Central memory CD8-positive, alpha-beta T cell (primary cell): ENCODE measurements around the gene ITK.
A peak's percentile ranks its signal among the peaks of the same experiment; 100 is the strongest.

Source experiments
- ATAC-seq: fragments of 150-1000 bp; cut with Tn5 transposase; replicated peaks from 2 replicates; pipeline ENCODE4 v1.10.0; 2022; ENCODE audit warnings: mild to moderate bottlenecking, moderate FRiP score, moderate number of reproducible peaks; ENCODE audit not compliant: poor library complexity, severe bottlenecking; ENCODE audit errors: extremely low read depth
- DNase-seq, 2 donors: peaks; one replicate each; pipeline ENCODE4 v3.0.0; 2021; ENCODE audit warnings: low spot score in 2 of 2
- H3K27ac Mint-ChIP-seq: one replicate; pipeline ENCODE4 v1.8.0; 2022; ENCODE audit warnings: low read depth, mild to moderate bottlenecking, moderate library complexity, mixed read lengths
- H3K27me3 Mint-ChIP-seq: one replicate; pipeline ENCODE4 v1.8.0; 2022; ENCODE audit warnings: mixed read lengths
- H3K36me3 Mint-ChIP-seq: one replicate; pipeline ENCODE4 v1.8.0; 2022; ENCODE audit warnings: mild to moderate bottlenecking, moderate library complexity, mixed read lengths; ENCODE audit not compliant: insufficient read depth
- H3K4me1 Mint-ChIP-seq: one replicate; pipeline ENCODE4 v1.8.0; 2022; ENCODE audit warnings: mixed read lengths
- H3K4me3 Mint-ChIP-seq: one replicate; pipeline ENCODE4 v1.8.0; 2022; ENCODE audit warnings: mild to moderate bottlenecking, moderate library complexity, mixed read lengths
- H3K9me3 Mint-ChIP-seq: one replicate; pipeline ENCODE4 v1.8.0; 2022; ENCODE audit warnings: mixed read lengths

ITK gene

DNA sequence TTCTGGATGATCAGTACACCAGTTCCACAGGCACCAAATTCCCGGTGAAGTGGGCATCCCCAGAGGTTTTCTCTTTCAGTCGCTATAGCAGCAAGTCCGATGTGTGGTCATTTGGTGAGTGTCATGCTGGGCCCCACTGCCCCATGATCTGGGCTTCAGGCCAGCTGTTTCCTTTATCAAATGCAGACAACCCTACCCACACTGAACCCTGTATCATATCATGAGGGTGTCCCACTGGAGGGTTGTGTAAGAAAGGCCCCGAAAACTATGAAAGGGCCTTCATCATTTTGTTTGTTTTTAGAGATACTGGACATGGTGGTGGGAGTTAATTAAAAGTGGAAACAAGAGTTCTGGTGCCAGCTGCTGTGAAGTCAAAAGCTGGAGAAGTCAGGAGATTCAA, 65.2 kb downstream of the ITK start:
- DNase-seq (no peak), ATAC-seq (no peak)
- peaks cover 66% of the 10 kb centered on the region for H3K4me1 Mint-ChIP-seq
- no peaks in the 10 kb centered on the region for H3K27me3 Mint-ChIP-seq
- peak overlapping the region; percentile 85 for H3K27ac Mint-ChIP-seq
- H3K4me3 Mint-ChIP-seq, result no peak overlapping the region
- peaks cover 90% of the 10 kb centered on the region for H3K36me3 Mint-ChIP-seq
- H3K9me3 Mint-ChIP-seq, result no peaks in the 10 kb centered on the region

DNA sequence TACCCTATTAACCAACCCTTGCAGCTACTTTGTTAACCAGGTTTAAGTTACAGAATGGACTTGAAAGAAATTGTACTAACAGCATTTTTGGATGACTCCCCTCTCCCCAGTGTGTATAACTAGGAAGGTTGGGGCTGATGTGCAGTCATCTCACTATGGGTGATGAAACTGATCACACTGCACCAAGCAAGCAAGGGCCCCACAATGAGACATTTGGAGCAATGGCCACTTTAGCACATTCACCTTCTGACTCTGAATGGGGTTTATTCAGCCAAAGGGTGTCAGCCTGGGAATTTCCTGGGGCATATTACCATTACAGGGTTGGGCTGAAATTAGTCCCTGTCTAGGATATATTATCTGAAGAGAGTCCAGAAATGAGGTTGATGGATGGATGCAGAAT, 66.6 kb downstream of the ITK start:
- Mint-ChIP-seq H3K4me1 (peaks cover 77% of the 10 kb centered on the region), H3K27me3 (no peaks in the 10 kb centered on the region), H3K27ac (peak overlapping the region; percentile 83), H3K9me3 (no peaks in the 10 kb centered on the region), H3K36me3 (peaks cover 90% of the 10 kb centered on the region), H3K4me3 (peak overlapping the region; percentile 61)
- DNase-seq, result peak in 1 of 2 donors; percentile 1
- ATAC-seq, result no peak

- Mint-ChIP-seq H3K27ac (peak overlapping the region; percentile 83), H3K4me1 (peaks cover 86% of the 10 kb centered on the region), H3K27me3 (no peaks in the 10 kb centered on the region), H3K36me3 (peaks cover 91% of the 10 kb centered on the region), H3K9me3 (no peaks in the 10 kb centered on the region), H3K4me3 (peak overlapping the region; percentile 61)
- DNase-seq (peak in 1 of 2 donors; percentile 11), ATAC-seq (no peak)
Measured at GRCh38 chr5:157248821-157249470, 68.3 kb downstream of the ITK start.

- Mint-ChIP-seq H3K4me1 (peaks cover 93% of the 10 kb centered on the region), H3K4me3 (peak overlapping the region; percentile 48), H3K27ac (peak overlapping the region; percentile 98), H3K9me3 (no peaks in the 10 kb centered on the region), H3K36me3 (peaks cover 72% of the 10 kb centered on the region), H3K27me3 (no peaks in the 10 kb centered on the region)
- DNase-seq (peak; percentile 39 to 66), ATAC-seq (peak; percentile 94)
Measured at GRCh38 chr5:157252711-157253465, 72.2 kb downstream of the ITK start.

- ATAC-seq, result no peak
- H3K4me3 Mint-ChIP-seq, result peak overlapping the region; percentile 48
- H3K27me3 Mint-ChIP-seq, result no peaks in the 10 kb centered on the region
- peak overlapping the region; percentile 98 for H3K27ac Mint-ChIP-seq
- H3K9me3 Mint-ChIP-seq, result no peaks in the 10 kb centered on the region
- H3K4me1 Mint-ChIP-seq, result peaks cover 89% of the 10 kb centered on the region
- peaks cover 65% of the 10 kb centered on the region for H3K36me3 Mint-ChIP-seq
- DNase-seq, result no peak
Measured at GRCh38 chr5:157253547-157253946, 72.9 kb downstream of the ITK start.

DNA sequence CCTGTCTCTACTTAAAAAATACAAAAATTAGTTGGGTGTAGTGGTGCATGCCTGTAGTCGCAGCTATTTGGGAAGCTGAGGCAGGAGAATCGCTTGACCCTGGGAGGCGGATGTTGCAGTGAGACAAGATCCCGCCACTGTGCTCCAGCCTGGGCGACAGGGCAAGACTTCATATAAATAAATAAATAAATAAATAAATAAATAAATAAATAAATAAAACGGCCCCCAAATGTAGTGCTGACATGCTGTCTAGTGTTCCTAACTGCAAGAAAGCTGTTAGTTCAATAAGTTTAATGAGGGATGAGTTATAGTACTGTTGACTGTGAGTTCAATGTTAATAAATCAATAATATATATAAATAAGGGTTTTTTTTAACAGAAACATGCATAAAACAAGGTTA, 77.8 kb downstream of the ITK start:
- H3K4me1 Mint-ChIP-seq, result peaks cover 77% of the 10 kb centered on the region
- DNase-seq, result no peak
- no peaks in the 10 kb centered on the region for H3K27me3 Mint-ChIP-seq
- H3K4me3 Mint-ChIP-seq, result no peak overlapping the region
- H3K9me3 Mint-ChIP-seq, result no peaks in the 10 kb centered on the region
- peak overlapping the region; percentile 13 for H3K27ac Mint-ChIP-seq
- H3K36me3 Mint-ChIP-seq, result peaks cover 26% of the 10 kb centered on the region
- no peak for ATAC-seq

DNA sequence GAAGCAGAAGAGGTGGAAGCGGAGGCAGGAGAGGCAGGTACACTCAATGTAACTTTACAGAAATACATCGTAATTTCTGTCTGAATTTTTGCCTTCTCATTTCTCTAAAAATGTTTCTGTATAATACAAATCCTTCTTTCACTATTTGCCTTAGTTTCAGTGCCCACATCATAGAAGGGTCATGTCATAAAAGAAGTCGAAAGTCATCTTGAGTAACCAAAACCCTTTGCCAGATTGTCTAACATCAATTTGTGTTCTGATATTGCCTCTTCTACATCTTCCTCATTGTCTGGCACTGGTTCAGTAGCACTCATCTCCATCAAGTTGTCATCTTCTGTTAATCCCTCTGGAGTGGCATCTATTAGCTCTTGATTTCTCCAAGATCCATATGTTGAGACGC, 79.1 kb downstream of the ITK start:
- Mint-ChIP-seq H3K4me3 (no peak overlapping the region), H3K4me1 (peaks cover 72% of the 10 kb centered on the region), H3K9me3 (no peaks in the 10 kb centered on the region), H3K27me3 (no peaks in the 10 kb centered on the region), H3K36me3 (peaks cover 16% of the 10 kb centered on the region), H3K27ac (peak overlapping the region; percentile 56)
- DNase-seq (no peak), ATAC-seq (no peak)

- H3K27me3 Mint-ChIP-seq, result no peaks in the 10 kb centered on the region
- DNase-seq, result no peak
- H3K27ac Mint-ChIP-seq, result no peak overlapping the region
- H3K36me3 Mint-ChIP-seq, result peaks cover 11% of the 10 kb centered on the region
- no peak overlapping the region for H3K4me3 Mint-ChIP-seq
- peaks cover 64% of the 10 kb centered on the region for H3K4me1 Mint-ChIP-seq
- ATAC-seq, result no peak
- H3K9me3 Mint-ChIP-seq, result no peaks in the 10 kb centered on the region
Measured at GRCh38 chr5:157263496-157264090, 83.0 kb downstream of the ITK start.

DNA sequence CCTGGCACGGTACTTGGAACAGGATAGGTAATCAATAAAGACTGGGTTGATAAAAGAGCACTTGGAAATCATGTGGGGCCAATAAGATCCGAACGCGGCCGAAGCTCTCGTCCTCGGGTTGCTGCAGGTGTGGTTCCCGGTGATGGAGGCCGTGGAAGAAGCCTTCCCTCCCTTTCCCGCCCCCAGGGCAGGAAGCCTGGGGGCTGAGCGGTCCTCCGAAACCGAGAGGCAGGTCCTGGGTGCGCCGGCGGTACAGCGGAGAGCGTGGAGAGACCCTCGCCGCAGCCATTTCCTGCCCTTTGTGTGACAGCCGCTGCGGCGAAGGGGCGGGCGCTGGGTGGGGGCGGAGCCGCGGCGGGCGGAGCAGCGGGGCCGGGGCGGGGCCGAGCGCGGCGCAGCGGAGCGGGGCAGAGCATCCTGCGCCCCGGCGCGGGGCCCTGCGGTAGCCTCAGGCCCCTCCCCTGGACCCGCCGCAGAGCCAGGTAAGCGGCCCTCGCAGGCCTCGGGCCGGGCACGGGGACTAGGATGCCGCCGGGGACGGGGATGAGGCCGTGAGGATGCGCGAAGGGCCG, 85.2 kb downstream of the ITK start, which contains the start of gene CYFIP2:
Gene CYFIP2 (plus strand): TSS at position 410 of the 572 bp plus-strand sequence. CDS start 19,239 bp downstream, outside the sequence.
- Mint-ChIP-seq H3K27me3 (no peaks in the 10 kb centered on the region), H3K9me3 (no peaks in the 10 kb centered on the region), H3K27ac (peak within 1 kb of the TSS; percentile 91), H3K36me3 (peaks cover 16% of the 10 kb centered on the region), H3K4me1 (peaks cover 66% of the 10 kb centered on the region), H3K4me3 (peak within 1 kb of the TSS; percentile 94)
- ATAC-seq (peak; percentile 90), DNase-seq (peak; percentile 61 to 74)

- H3K27ac Mint-ChIP-seq, result peak overlapping the region; percentile 87
- H3K4me1 Mint-ChIP-seq, result peaks cover 66% of the 10 kb centered on the region
- no peaks in the 10 kb centered on the region for H3K27me3 Mint-ChIP-seq
- no peaks in the 10 kb centered on the region for H3K9me3 Mint-ChIP-seq
- DNase-seq (no peak), ATAC-seq (peak; percentile 16)
- peak overlapping the region; percentile 93 for H3K4me3 Mint-ChIP-seq
- peaks cover 17% of the 10 kb centered on the region for H3K36me3 Mint-ChIP-seq
Measured at GRCh38 chr5:157266286-157267007, 85.8 kb downstream of the ITK start.

- peaks cover 23% of the 10 kb centered on the region for H3K36me3 Mint-ChIP-seq
- ATAC-seq, result no peak
- no peaks in the 10 kb centered on the region for H3K27me3 Mint-ChIP-seq
Measured at GRCh38 chr5:157267025-157267424, 86.4 kb downstream of the ITK start.

More at GRCh38 chr5:157267025-157267424, 86.4 kb downstream of the ITK start:
- H3K9me3 Mint-ChIP-seq, result no peaks in the 10 kb centered on the region
- H3K4me1 Mint-ChIP-seq, result peaks cover 71% of the 10 kb centered on the region
- H3K27ac Mint-ChIP-seq, result peak overlapping the region; percentile 87
- H3K4me3 Mint-ChIP-seq, result peak overlapping the region; percentile 93
- no peak for DNase-seq
